HK-2 (cell line): ENCODE measurements around the gene TUBGCP3.

Source experiments
- DNase-seq: peaks from one replicate; pipeline ENCODE4 v3.0.0-alpha.2; 2018; ENCODE audit not compliant: unreplicated experiment

The TUBGCP3 gene

GRCh38 chr13:112441779-112442310, 146.1 kb downstream of the TUBGCP3 start:
- no peak for DNase-seq

- DNase-seq, result no peak
Observed at GRCh38 chr13:112441226-112441625, 146.7 kb downstream of the TUBGCP3 start.

- no peak for DNase-seq
Observed at GRCh38 chr13:112438515-112438914, 149.4 kb downstream of the TUBGCP3 start.

GRCh38 chr13:112438094-112438493, 149.9 kb downstream of the TUBGCP3 start:
- DNase-seq, result no peak

- DNase-seq, result no peak
Observed at GRCh38 chr13:112435973-112436372, 152.0 kb downstream of the TUBGCP3 start.
